Testis (tissue), 2 donors: ENCODE results near the gene SLC16A8.

Source experiments
- CTCF ChIP-seq, 3 experiments: fragments of 450-650 bp in 2 of 3; fragments of 200-600 bp in 1 of 3; sonication (generic) in 1 of 3; IDR thresholded peaks; one replicate each; pipeline ENCODE4 v1.5.1; 2016 to 2019; ENCODE audit warnings: antibody characterized with exemption in 3 of 3, mild to moderate bottlenecking in 2 of 3, moderate library complexity in 1 of 3
- POLR2A ChIP-seq: fragments of 450-650 bp; IDR thresholded peaks from one replicate; pipeline ENCODE4 v1.6.1; 2017; ENCODE audit warnings: antibody characterized with exemption, mild to moderate bottlenecking, moderate library complexity

GRCh38 chr22:38031491-38031890 lies 52.5 kb downstream of the SLC16A8 start:
- TF ChIP-seq CTCF (IDR thresholded peaks at IDR 0.05): no peak
- TF ChIP-seq POLR2A: no peak
